Kidney (tissue), 11 donors: ENCODE measurements around the gene NPIPA8. TPM values are rescaled to one million over a fixed set of nuclear protein-coding genes. Genes with fewer than 3 reads are reported as not detected.
"Not testable (repeated sequence)": the region's sequence is repeated elsewhere in the genome, so short reads cannot be mapped to it uniquely, and the experiment has no call there.

Source experiments
- DNase-seq, 5 donors: peaks; one replicate each; pipeline ENCODE4 v3.0.0-alpha.2; 2013 to 2020
- FAIRE-seq: peaks from 2 replicates; lab custom pipeline; 2012; peaks lifted over from hg19 to GRCh38; lab: Jason Lieb, UNC
- H3K27ac ChIP-seq, 2 donors: one replicate each; pipeline ENCODE4 v1.7.0; 2013; ENCODE audit warnings: low read depth in 2 of 2, low read length in 2 of 2, inconsistent platforms in 1 of 2
- H3K27me3 ChIP-seq: one replicate; pipeline ENCODE4 v1.7.1; 2013; ENCODE audit warnings: low read length, inconsistent platforms; ENCODE audit not compliant: control insufficient read depth, insufficient read depth
- H3K36me3 ChIP-seq, 3 donors: one replicate each; pipeline versions ENCODE4 v1.7.0 to v1.7.1; 2013; ENCODE audit warnings: low read length in 3 of 3, control low read depth in 1 of 3, inconsistent platforms in 1 of 3; ENCODE audit not compliant: insufficient read depth in 3 of 3, control insufficient read depth in 2 of 3
- H3K4me1 ChIP-seq, 3 donors: one replicate each; pipeline versions ENCODE4 v1.7.0 to v1.7.1; 2013; ENCODE audit warnings: low read length in 3 of 3, inconsistent platforms in 1 of 3, low read depth in 1 of 3; ENCODE audit not compliant: control insufficient read depth in 2 of 3, insufficient read depth in 2 of 3
- H3K4me3 ChIP-seq, 3 donors: one replicate each; pipeline versions ENCODE4 v1.7.0 to v1.8.1; 2013; ENCODE audit warnings: low read length in 3 of 3, control low read depth in 1 of 3, inconsistent platforms in 1 of 3
- H3K9ac ChIP-seq, 3 donors: one replicate each; pipeline versions ENCODE4 v1.7.0 to v1.7.1; 2013; ENCODE audit warnings: low read length in 3 of 3, control low read depth in 1 of 3, inconsistent platforms in 1 of 3
- H3K9me3 ChIP-seq, 3 donors: one replicate each; pipeline versions ENCODE4 v1.7.0 to v1.7.1; 2013; ENCODE audit warnings: low read length in 3 of 3, control low read depth in 1 of 3, inconsistent platforms in 1 of 3; ENCODE audit not compliant: control insufficient read depth in 2 of 3, insufficient read depth in 1 of 3
- intact Hi-C: fragments of 100-400 bp; cut with DNase I; formaldehyde crosslinking; loops from one replicate; pipeline ENCODE4 v1.11.1; 2022
- microRNA-seq: library from miRNA; unstranded; fragments of <30 nt; microRNA quantifications from one replicate; pipeline ENCODE4 v1.2.0, GENCODE V29; 2020
- polyA plus RNA-seq: library from polyadenylated mRNA; stranded (reverse); fragments of 350-450 nt; fragmentation: Illumina TruSeq; extraction: RNeasy Lipid Tissue Mini Kit (QIAGEN cat#74804); gene quantifications from one replicate; pipeline ENCODE4 v1.2.3, GENCODE V29; 2014; ENCODE audit warnings: low read depth, low replicate concordance; ENCODE audit not compliant: insufficient read depth
- total RNA-seq: library from RNA; stranded (reverse); fragmentation: NEBNext Ultra II Directional; extraction: Animal tissue kit (Norgen Biotek cat#: 25700); gene quantifications from one replicate; pipeline ENCODE4 v1.2.1, GENCODE V29; 2021
- donor health status: control.
- donor health status: control.
- donor health status: DM: yes; HTN: yes; CAD: no.
- donor health status: Normal renal cell carcinoma (clear cell type).

The NPIPA8 gene
- total and polyA plus RNA-seq, 2 donors from 2014 or later, result 4.8 TPM

DNA sequence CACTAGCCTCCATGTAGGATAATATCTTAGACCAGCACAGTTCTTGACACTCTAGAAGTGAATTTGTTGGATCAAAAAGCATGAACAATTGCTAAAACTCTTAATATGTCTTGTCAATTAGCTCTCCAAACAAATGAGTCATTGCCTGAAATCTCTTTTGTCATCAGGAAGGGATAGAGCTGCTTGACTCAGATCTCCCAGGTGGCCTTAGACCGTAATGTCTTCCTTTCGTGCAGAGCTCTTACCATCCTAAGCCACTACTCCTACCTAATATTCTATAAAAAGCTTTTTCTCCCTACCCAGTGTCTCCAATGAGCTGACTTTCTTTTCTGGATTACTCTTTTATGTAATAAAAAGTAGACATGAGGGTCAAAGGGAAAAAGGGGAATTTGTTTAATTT, 66.4 kb downstream of the NPIPA8 start:
- H3K4me3 ChIP-seq, FAIRE-seq, H3K36me3 ChIP-seq, H3K9me3 ChIP-seq, H3K27me3 ChIP-seq, intact Hi-C loops, H3K4me1 ChIP-seq, H3K9ac ChIP-seq, DNase-seq, H3K27ac ChIP-seq: not testable (repeated sequence)

Small RNA genes within 50 kb of the gene (microRNA-seq; reads per million reads assigned to microRNA genes)
- gene MIR6511A4 (not detected), gene MIR6770-3 (not detected)

Other genes with a start within 250 kb of the NPIPA8 start
- gene NOMO2, start 225.4 kb upstream of the NPIPA8 start, total RNA-seq, result 87.2 TPM
- gene NOMO2, start 225.4 kb upstream of the NPIPA8 start, polyA plus RNA-seq, result 157 TPM